GM12801 (cell line): ENCODE measurements around the gene ASPHD2.

Experiments
- TF ChIP-seq, protein P1 (sequence below): IDR thresholded peaks from one replicate; pipeline ENCODE4 v1.5.1; 2011; ENCODE audit warnings: control low read depth; ENCODE audit not compliant: insufficient read length; ENCODE audit errors: extremely low read depth

The ASPHD2 gene

DNA sequence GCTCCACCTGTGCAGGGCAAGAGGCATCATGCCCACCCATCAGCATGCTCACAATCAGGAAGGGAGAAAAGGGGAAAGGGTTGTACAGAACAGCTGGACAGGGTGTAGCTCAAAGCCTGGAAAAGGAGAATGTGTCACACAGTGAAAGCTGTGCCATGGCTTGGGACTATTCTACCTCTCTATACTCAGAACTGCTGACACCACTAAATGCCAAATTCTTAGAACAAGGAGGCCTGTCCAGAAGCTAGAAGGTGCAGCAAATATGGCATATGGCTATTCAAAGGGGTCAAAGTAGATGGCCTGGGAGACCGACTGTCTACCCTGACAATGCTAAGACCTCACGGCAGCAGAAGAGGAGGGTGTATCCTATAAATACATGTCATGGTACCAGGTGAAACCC lies 41.7 kb downstream of the ASPHD2 start:
- TF ChIP-seq, protein P1, sequence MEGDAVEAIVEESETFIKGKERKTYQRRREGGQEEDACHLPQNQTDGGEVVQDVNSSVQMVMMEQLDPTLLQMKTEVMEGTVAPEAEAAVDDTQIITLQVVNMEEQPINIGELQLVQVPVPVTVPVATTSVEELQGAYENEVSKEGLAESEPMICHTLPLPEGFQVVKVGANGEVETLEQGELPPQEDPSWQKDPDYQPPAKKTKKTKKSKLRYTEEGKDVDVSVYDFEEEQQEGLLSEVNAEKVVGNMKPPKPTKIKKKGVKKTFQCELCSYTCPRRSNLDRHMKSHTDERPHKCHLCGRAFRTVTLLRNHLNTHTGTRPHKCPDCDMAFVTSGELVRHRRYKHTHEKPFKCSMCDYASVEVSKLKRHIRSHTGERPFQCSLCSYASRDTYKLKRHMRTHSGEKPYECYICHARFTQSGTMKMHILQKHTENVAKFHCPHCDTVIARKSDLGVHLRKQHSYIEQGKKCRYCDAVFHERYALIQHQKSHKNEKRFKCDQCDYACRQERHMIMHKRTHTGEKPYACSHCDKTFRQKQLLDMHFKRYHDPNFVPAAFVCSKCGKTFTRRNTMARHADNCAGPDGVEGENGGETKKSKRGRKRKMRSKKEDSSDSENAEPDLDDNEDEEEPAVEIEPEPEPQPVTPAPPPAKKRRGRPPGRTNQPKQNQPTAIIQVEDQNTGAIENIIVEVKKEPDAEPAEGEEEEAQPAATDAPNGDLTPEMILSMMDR = no peak

DNA sequence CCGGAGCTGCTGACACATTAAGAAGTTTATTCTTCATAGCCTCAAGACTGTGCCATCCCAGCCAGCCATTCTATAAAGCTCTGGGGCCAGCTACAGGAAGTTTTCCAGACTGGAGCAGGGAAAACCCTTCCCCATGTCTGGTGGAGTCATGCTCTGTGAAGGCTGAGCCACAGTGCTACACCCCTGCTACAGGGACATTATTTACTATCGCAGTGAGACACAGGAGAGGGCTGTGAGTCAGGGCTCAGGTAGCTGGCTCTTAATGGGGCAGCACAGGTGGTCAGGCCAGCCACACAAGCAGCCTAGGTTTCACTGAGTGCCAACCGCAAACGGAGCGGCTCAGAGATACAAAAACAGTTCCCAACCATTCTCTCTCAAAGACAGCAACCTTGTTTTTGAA lies 42.5 kb downstream of the ASPHD2 start:
- TF ChIP-seq, protein P1 = no peak

DNA sequence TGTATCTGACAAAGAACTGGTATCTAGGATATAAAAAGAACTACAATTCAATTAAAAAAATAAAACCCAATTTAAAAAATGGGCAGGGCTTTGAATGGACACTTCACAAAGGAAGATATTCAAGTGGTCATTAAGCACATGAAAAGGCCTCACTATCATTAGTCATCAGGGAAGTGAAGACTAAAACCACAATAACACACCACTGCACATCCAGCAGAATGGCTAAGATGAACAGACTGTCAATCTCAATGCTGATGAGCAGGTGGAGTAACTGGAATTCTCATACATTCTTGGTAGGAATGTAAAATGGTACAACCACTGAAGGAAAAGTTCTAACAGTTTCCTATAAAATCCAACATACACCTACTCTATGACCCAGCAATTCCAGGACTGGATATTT lies 45.6 kb downstream of the ASPHD2 start:
- TF ChIP-seq, protein P1 = no peak

DNA sequence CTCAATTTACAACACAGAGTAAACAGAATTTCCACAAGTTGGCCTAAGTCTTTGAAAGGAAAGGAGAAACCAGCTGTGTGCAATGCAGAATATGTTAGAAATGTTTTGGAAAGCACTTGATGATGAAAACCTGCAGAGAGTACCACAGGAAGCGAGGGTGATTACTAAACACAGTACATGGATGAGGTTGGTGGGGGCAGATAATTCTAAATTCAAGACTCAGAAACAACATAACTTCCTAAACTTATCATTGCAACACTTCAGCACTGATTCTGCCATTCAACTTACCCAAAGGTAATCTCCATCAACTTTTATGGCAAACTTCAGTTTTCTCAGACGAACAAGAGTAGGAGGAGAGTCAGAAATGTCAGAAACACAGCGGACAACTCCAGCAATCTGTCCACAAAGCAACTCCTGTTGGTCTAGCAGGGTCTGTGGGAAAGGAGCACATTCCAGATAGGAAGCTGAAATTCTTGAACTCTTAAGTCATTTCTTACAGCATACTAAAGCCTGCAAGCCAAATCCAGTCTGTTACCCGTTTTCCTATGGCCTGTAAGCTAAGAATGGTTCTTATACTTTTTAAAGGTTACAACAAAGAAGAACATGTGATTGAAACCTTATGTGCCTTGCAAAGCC lies 47.8 kb downstream of the ASPHD2 start:
- TF ChIP-seq, protein P1 = no peak

DNA sequence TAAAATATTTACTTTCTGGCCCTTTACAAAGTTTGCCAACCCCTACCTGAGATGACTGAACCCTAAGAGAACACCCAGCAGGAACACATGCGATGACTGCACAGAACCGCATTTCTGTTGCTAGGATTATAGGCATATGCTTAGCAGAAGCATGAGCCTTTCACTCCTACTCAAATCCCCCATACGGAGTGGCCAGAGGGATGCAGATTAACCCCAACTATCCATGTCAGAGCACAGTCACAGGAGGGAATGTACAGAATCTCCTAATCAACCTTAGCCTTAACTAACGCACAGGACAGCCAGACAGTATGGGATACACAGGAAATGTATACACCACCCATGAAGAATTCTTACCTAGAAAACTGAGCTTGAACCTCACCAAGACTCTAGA lies 48.3 kb downstream of the ASPHD2 start:
- TF ChIP-seq, protein P1 = no peak

DNA sequence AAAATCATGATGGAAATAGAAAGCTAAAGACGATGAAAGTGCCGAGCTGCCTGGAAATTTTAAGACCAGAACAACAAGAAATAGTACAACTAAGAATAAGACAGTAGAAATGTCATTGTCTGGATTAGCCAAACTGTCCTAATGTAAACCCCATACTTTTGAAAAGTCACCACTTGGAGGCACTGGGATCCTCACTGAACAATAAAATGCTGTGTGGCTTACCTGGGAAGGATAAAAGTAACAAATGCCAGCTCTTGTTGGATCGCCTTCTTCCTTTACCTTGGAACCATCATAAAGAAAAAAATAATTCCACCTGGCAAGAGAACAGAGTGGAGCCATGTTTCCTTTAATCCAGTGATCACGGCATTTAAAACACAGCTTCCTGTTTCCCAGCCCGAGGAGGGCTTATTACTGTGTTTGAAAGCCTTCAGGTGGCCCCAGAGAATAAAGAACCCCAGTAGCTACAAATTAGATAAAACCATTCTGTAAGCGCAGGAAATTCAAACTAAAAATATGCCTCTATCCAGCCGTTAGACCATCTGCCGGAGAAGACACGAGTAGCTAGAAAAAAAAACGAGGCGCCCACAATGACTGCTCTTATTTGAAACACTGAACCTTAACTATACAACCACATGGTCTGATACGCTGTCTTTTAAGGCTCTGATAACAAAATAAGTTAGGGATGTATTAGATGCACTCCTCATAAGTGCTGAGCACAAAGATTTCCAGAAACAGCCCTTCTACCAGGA lies 50.2 kb downstream of the ASPHD2 start:
- TF ChIP-seq, protein P1 = no peak

DNA sequence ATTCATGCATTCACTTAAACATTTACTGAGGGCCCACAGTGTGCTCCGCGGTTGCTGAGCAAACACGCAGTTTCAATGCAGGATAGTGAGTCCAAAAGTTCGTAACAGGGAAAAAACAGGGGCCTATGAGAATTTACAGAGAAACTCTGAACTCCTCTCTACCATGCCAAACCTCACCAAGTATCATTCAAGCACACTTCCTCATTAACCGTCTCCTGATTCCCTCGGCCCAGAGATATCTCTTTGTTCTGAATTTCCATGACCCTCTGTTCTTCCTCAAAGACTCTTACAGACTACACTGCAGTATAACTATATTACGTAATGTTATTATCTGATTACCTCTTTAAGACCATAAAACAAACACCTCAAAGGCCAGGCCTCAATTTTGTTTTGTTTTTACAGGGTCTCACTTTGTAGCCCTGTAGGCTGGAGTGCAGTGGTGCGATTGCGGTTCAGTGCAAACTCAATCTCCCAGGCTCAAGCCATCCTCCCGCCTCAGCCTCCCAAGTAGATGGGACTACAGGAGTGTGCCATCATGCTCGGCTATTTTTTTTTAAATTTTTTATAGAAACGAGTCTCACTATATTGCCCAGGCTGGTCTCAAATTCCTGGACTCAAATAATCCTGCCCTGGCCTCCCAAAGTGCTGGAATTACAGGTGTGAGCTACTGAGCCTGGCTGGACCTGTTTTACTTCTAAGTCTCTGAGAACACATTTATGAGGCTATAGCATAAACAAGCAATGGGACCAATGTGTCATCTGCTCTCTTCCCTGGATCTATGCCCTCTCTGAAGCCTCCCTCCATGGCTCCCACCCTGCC lies 50.9 kb downstream of the ASPHD2 start:
- TF ChIP-seq, protein P1 = no peak
